Measurements from ENCODE around the gene FIBCD1.

DNA sequence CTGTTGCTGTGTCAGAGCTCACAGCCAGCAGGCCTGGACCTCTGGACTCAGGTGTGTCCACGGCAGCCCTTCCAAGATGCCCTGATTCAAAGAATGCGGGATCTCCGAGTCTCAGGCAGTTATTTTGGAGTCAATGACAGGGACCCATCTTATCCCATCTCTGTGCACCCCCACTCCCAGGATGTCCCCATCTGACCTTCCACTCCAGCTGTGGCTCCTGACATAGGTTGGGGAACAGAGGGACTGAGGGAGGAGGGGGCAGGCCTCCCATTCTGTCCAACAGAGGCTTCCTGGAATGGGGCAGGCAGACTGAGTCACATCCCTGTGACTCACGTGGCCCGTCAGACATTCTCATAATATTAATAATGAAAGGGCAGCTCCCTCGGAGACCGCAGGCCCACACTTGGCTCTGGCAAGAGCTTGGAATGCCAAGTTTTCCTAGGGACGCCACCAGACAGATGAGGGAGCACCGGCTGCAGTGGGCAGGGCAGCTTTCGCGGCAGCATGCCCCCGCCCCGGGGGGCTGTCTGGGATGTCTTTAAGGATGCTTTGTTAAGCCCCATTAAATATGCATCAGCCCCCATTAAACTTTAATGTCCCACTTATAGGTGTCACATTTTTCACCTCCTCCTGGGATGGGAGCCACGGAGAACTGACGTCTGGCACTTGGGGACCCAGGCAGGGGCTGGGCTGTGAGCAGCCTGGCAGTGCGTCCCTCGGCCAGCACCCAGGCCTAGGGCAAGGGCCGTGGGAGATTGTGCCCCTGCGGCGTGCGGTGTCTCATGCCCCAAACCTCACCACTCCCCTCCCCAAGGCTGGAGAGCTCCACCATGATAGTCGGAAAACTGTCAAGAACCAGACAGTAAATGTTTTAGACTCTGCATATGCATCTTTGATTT is 23.6 kb upstream of the FIBCD1 start:
- TF ChIP-seq, protein P1, sequence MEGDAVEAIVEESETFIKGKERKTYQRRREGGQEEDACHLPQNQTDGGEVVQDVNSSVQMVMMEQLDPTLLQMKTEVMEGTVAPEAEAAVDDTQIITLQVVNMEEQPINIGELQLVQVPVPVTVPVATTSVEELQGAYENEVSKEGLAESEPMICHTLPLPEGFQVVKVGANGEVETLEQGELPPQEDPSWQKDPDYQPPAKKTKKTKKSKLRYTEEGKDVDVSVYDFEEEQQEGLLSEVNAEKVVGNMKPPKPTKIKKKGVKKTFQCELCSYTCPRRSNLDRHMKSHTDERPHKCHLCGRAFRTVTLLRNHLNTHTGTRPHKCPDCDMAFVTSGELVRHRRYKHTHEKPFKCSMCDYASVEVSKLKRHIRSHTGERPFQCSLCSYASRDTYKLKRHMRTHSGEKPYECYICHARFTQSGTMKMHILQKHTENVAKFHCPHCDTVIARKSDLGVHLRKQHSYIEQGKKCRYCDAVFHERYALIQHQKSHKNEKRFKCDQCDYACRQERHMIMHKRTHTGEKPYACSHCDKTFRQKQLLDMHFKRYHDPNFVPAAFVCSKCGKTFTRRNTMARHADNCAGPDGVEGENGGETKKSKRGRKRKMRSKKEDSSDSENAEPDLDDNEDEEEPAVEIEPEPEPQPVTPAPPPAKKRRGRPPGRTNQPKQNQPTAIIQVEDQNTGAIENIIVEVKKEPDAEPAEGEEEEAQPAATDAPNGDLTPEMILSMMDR (IDR thresholded peaks at IDR 0.05): no peak
- TF ChIP-seq EZH2phosphoT487 (IDR thresholded peaks at IDR 0.05; ENCODE audit: borderline replicate concordance, low read depth) (no peak), RCOR1 (IDR thresholded peaks at IDR 0.05; ENCODE audit: low read length) (no peak), EP300 (IDR thresholded peaks at IDR 0.05; ENCODE audit: borderline replicate concordance in 1 of 2, low read depth in 1 of 2, low read length in 1 of 2) (peak; percentile 14 to 85; a peak in 1 of 4 replicates), FOSL2 (IDR thresholded peaks at IDR 0.05; ENCODE audit: borderline replicate concordance, low read depth) (peak; percentile 99), POLR2AphosphoS5 (IDR thresholded peaks at IDR 0.05; ENCODE audit: low read depth, low read length) (peak; percentile 78; the same call in 1 of the 2 replicates), MXI1 (IDR thresholded peaks at IDR 0.05; ENCODE audit: low read depth, low read length) (no peak), RFX5 (IDR thresholded peaks at IDR 0.05; ENCODE audit: low read length) (no peak), SMC3 (IDR thresholded peaks at IDR 0.05; ENCODE audit: low read depth, low read length) (no peak), GABPA (IDR thresholded peaks at IDR 0.05; ENCODE audit: low read depth) (no peak), NRF1 (IDR thresholded peaks at IDR 0.05; ENCODE audit: low read depth, low read length) (no peak)
- TF ChIP-seq, protein P2, sequence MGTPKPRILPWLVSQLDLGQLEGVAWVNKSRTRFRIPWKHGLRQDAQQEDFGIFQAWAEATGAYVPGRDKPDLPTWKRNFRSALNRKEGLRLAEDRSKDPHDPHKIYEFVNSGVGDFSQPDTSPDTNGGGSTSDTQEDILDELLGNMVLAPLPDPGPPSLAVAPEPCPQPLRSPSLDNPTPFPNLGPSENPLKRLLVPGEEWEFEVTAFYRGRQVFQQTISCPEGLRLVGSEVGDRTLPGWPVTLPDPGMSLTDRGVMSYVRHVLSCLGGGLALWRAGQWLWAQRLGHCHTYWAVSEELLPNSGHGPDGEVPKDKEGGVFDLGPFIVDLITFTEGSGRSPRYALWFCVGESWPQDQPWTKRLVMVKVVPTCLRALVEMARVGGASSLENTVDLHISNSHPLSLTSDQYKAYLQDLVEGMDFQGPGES (IDR thresholded peaks at IDR 0.05; ENCODE audit: low read depth, low read length): no peak
